ENCODE results near the gene GMCL2.

The GMCL2 gene

GRCh38 chr5:178149199-178149932, 37.8 kb downstream of the GMCL2 start:
- intact Hi-C loops (cut with DNase I) = no loop called here
- DNase-seq = peak in 5 of 10 donors; percentile 27 to 88 (median 52)

GRCh38 chr5:178147406-178147805, 39.8 kb downstream of the GMCL2 start:
- intact Hi-C loops (cut with DNase I) = no loop called here

GRCh38 chr5:178145965-178146820, 41.0 kb downstream of the GMCL2 start:
- intact Hi-C loops (cut with DNase I) = no loop called here
- DNase-seq = peak in 7 of 10 donors; percentile 36 to 92 (median 60)

More at GRCh38 chr5:178147406-178147805, 39.8 kb downstream of the GMCL2 start:
- DNase-seq = peak in 2 of 10 donors; percentile 55

- intact Hi-C loops (cut with DNase I) = no loop called here
- peak in 3 of 10 donors; percentile 69 to 85 (median 74) for DNase-seq
These were observed 43.3 kb downstream of the GMCL2 start for GRCh38 chr5:178143901-178144300.

GRCh38 chr5:178143246-178143645, 43.9 kb downstream of the GMCL2 start:
- intact Hi-C loops (cut with DNase I) = no loop called here
- peak in 3 of 10 donors; percentile 26 to 70 (median 70) for DNase-seq

- intact Hi-C loops (cut with DNase I) = no loop called here
These were observed 44.5 kb downstream of the GMCL2 start for GRCh38 chr5:178142642-178143041.

GRCh38 chr5:178141550-178141949, 45.6 kb downstream of the GMCL2 start:
- intact Hi-C loops (cut with DNase I) = no loop called here
- DNase-seq = no peak

More at GRCh38 chr5:178142642-178143041, 44.5 kb downstream of the GMCL2 start:
- DNase-seq = peak in 2 of 10 donors; percentile 16 to 65

GRCh38 chr5:178137991-178138390, 49.2 kb downstream of the GMCL2 start:
- intact Hi-C loops (cut with DNase I) = no loop called here
- peak in 3 of 10 donors; percentile 44 to 63 (median 59) for DNase-seq

GRCh38 chr5:178136990-178137389, 50.2 kb downstream of the GMCL2 start:
- intact Hi-C loops (cut with DNase I) = no loop called here
- DNase-seq = peak in 2 of 10 donors; percentile 53 to 55

All from posterior cingulate gyrus (tissue), 11 donors.